AG09319 (cell line): ENCODE results near the gene PCDHB10.
A peak's percentile ranks its signal among the peaks of the same experiment; 100 is the strongest.
"Not testable (repeated sequence)": the region's sequence is repeated elsewhere in the genome, so short reads cannot be mapped to it uniquely, and the experiment has no call there.

ENCODE experiments used
- DNase-seq: peaks from one replicate; pipeline ENCODE4 v3.0.0-alpha.2; 2010; ENCODE audit warnings: low read depth; ENCODE audit errors: extremely low read depth
- CTCF ChIP-seq: IDR thresholded peaks from 2 replicates; pipeline ENCODE4 v1.5.1; 2011; ENCODE audit warnings: low read depth, mild to moderate bottlenecking, inconsistent platforms, low read length, moderate library complexity

PCDHB10 gene

DNA sequence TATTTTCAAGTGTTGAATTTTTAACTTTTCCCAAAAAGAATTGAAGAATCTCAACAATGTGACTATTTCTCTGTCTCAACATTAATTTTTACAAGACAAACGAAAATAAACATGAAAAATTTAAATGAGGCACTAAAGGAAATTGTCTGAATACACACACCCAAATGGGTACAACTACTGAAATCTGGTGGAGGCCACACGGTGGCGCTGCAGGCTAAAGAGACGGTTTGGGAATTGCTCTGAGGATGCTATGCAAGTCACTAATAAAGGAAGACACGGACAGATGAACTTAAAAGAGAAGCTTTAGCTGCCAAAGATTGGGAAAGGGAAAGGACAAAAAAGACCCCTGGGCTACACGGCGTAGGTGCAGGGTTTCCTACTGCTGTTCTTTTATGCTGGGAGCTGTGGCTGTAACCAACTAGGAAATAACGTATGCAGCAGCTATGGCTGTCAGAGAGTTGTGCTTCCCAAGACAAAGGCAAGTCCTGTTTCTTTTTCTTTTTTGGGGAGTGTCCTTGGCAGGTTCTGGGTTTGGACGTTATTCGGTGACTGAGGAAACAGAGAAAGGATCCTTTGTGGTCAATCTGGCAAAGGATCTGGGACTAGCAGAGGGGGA, at the start of gene PCDHB10:
PCDHB10 (plus strand) TSS at position 244 of the 616 bp plus-strand sequence; CDS start at position 444, 200 bp downstream.
- peak; percentile 13 for TF ChIP-seq CTCF
- no peak for DNase-seq

- no peak for DNase-seq
- TF ChIP-seq CTCF: no peak
Measured at GRCh38 chr5:141149812-141150211, 42.3 kb upstream of the PCDHB10 start, which contains the start of gene PCDHB6. Gene PCDHB6, plus strand, starts transcription at chr5:141150057. Its CDS starts 201 bp downstream, at chr5:141150258.

GRCh38 chr5:141150224-141150992, 41.7 kb upstream of the PCDHB10 start:
- DNase-seq: no peak
- no peak for TF ChIP-seq CTCF

GRCh38 chr5:141150993-141151325, 41.2 kb upstream of the PCDHB10 start:
- no peak for DNase-seq
- TF ChIP-seq CTCF: no peak

GRCh38 chr5:141151632-141152031, 40.5 kb upstream of the PCDHB10 start:
- not testable (repeated sequence) for DNase-seq

DNA sequence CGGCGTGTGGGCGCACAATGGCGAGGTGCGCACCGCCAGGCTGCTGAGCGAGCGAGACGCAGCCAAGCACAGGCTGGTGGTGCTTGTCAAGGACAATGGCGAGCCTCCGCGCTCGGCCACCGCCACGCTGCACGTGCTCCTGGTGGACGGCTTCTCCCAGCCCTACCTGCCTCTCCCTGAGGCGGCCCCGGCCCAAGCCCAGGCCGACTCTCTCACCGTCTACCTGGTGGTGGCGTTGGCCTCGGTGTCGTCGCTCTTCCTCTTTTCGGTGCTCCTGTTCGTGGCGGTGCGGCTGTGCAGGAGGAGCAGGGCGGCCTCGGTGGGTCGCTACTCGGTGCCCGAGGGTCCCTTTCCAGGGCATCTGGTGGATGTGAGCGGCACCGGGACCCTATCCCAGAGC, 40.1 kb upstream of the PCDHB10 start:
- DNase-seq: not testable (repeated sequence)

DNA sequence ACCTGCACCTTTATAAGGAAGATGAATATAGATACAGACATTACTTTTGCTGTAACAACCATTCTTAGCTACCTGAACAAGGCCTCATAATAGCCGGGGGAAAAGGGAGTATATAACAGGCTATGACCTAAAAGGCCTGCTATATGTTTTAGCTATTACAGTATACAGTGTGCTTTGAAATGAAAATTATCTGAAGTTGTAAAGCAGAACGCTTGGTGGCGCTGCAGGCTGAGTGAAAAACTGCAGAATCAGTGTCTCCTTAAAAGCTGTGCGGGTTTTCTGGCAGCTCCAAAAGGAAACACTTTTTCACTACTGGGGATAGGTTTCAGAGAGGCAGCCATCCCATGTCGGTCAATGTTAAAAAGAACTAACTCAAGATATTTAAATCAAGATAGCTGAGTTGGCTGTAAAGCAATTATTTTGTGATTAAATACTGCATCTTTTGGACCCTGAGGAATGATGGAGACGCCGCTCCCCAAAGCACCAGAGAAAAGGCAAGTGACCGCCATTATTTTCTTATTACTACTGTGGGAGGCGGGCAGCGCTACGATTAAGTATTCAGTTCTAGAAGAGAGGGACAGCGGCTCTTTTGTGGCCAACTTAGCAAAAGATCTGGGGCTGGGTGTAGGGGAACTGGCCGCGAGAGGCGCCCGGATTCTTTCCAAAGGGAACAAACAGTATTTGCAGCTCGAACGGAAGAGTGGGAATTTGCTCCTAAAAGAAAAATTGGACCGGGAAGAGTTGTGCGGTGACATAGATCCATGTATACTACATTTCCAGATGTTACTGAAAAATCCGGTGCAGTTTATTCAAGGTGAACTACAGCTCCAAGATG, 36.4 kb upstream of the PCDHB10 start:
- no peak for TF ChIP-seq CTCF
- no peak for DNase-seq

GRCh38 chr5:141157356-141157755, 34.8 kb upstream of the PCDHB10 start:
- not testable (repeated sequence) for DNase-seq

DNA sequence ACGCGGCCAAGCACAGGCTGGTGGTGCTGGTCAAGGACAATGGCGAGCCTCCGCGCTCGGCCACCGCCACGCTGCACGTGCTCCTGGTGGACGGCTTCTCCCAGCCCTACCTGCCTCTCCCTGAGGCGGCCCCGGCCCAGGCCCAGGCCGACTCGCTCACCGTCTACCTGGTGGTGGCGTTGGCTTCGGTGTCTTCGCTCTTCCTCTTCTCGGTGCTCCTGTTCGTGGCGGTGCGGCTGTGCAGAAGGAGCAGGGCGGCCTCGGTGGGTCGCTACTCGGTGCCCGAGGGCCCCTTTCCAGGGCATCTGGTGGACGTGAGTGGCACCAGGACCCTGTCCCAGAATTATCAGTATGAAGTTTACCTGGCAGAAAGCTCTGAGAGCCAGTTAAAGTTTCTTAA, 34.3 kb upstream of the PCDHB10 start:
- DNase-seq: not testable (repeated sequence)
